ENCODE data around the gene DIP2C.

The DIP2C gene

DNA sequence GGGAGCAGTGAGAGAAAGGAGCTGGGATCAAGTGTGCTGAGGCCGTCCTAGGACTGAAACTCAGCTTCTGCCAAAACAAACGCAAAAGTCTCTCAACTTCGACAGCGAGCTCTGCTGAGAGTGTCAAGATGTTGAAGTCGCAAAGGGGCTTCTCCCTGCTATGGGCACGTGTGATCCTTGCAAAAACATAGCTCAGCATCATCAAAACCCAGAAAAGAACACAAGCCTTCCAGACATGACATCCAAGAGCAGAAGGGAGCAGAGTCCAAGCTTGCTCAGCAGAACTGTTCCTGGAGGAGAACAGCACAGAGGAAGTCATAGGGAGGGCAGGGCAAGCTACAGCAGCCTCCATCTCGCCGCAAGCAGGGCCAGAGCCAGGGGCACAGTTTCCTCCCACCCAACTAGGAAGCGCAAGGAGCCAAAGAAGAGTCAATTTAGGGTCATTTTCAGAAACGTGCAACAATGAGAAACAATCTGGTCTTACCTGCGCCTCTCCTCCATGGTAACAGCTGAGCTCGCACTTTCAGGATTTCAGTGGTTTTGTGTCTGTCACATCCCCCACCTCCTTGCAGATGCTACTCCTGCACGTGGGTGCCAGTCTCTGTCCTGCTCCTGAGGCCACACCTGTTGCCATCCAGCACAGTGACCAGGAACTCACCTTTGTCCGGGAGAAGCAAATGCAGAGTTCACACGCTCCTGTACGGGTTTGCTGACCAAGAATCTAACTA, 113.9 kb downstream of the DIP2C start:
- DNase-seq (ENCODE audit: low read depth in 2 of 2): no peak

DNA sequence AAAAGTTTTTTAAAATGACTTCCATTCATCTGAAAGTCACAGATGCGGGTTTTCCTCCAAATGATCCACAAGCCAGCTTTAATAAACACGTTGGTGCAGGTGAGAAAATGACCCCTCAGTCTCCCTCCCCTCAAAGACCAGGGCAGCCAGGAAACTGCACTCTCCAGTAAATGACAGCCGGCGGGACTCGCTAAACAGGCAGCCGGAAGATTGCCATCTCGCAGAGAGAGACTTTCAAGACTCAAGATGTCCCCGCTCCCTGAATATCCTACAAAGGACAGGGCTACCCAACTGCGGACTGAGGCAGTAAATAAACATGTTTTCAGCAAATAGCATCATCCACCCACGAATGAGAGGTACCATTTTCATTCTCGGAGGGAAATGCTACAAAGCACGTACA, 116.8 kb downstream of the DIP2C start:
- no peak for DNase-seq (ENCODE audit: low read depth in 2 of 2)

DNA sequence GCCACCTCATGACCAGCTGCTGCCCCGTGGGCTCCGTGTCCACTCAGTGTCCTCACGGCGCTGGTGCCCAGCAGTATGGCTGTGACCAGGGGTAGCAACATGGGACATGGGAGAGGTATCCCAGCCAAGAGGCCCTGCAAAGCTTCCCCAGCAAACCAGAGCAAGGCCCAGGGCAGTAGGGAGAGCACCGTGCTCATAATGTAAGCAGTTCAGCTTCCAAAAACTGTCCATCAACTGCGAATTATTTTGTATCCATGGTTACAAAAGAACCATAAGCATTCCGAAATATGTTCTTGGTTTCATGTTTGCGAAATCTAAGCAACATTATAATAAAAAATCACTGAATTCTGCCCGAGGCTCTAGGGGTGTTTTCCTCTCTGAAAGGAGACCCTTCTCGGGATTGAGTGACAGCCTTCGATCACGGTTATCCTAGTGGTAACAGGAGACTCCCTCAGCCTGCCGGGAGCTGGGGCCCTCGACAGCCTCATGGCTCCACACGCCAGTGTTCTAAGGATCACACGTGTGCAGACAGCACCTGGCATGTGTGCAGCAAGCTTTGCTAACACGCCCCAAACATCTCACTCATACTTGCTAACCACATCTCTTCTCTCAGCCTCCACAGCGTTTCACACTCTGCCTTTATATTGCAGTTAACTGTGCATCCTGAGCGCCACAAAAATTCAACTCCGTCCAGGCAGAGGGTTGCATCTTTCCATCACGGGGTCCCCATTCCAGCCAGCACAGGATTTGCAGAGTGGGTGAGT, 117.6 kb downstream of the DIP2C start:
- no peak for DNase-seq (ENCODE audit: low read depth in 2 of 2)

DNA sequence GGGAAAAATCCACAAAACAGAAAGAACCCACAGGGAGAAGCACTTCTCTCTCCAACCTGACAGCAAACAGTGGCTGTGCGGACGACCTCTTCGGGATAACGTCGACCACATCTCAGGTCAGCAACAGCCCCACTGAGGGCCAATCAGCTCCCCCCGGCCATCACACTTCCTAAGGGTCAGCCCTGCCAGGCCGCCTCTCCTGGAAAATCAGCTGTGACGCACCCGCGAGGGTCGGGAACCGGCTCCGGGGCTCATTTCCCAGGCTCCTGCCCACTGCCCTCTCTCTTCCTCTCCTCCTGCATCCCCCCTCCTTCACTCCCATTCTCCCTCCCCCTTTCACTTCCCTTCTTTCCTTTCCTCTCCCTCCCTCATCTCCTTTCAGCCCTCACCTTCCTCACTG, 118.3 kb downstream of the DIP2C start:
- no peak for DNase-seq (ENCODE audit: low read depth in 2 of 2)

DNA sequence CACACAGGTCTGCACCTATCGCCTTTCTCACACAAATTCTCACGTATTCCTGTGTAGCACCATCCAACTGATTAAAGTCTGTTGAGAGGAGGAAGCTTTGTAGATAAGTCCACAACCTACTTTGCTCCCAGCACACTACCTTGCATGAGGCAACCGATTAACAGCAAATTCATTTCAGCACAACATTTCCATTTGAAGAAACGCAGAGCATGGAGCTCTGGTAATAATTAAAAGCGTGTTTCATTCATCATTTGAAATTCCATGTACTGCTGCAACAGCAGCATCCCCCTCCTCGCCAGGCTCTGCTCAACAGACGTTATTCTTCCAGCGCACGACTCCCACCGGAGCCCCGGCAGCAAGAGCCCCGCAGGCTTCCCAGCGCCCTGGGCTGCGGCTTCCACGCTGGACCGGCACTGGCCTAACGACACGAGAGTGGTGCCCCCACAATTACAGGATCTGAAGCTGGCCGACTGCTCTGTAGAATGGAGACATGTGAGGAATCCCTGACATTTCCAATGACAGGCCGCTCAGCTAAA, 118.8 kb downstream of the DIP2C start:
- no peak for DNase-seq (ENCODE audit: low read depth in 2 of 2)

DNA sequence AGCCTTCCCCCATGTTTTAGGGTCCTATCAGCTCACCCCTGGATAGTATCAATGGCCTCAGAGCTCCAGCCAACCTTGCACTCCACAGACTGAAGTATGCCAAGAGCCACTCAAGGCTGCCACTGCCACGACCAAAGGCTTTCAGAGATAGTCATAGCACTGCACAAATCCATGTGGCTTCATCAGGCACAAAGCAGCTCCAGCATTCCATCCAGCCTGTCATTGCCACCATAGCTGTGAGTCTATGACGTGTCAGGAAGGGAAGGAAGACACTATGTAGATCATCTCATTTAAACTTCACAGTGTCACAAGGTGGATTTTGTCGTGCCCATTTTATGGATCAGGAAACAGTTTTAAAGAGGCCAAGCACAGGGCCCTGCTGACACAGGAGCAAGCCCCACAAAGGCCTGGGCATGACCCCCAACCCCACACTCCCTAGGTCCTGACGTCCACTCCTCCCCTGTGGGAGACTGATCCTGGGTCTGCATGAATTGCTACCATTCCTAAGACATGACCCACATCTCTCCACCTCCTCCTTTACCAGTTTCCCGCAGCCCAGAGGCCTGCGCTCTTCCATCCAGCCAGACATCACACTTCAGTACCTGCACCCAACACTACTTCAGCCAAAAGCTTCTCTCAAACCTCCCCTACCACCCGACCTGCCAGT, 119.4 kb downstream of the DIP2C start:
- DNase-seq (ENCODE audit: low read depth in 2 of 2): no peak

DNA sequence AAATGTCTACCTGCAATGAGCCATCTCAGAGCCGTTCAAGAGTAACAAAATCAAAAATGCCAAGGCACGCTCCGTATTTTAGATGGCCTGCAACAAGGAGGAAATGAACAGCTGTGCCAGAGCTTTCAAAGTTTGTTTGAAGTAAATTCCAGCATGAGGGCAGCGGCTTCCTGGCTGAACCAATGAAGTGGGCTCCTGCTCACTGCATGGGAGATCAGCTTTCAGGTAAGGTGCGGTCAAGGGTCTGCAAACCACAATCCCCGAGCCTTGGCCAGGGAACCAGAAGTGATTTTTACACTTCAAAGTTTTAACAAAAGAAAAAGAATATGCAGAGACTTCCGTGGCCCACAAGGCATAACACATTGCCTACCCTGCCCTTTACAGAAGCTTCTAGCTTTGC, 120.6 kb downstream of the DIP2C start:
- DNase-seq (ENCODE audit: low read depth in 2 of 2): no peak

DNA sequence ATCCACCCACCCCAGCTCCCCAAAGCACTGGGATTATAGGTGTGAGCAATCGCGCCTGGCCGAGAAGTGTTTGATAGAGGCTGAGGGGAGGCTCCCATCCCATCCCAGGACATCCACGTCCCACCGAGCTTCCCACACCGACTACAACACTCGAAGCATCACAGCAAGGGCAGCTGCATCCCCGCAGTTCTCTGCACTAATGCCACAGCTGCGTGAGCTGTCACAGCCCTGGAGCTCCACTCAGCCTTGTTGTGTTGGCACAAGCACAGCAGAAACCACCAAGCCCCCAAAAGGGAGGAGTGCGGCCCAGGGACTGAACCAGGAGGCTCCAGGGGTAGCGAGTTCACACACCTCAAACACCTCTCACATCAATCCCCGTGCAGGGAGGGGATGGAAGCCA, 121.6 kb downstream of the DIP2C start:
- DNase-seq (ENCODE audit: low read depth in 2 of 2): no peak

DNA sequence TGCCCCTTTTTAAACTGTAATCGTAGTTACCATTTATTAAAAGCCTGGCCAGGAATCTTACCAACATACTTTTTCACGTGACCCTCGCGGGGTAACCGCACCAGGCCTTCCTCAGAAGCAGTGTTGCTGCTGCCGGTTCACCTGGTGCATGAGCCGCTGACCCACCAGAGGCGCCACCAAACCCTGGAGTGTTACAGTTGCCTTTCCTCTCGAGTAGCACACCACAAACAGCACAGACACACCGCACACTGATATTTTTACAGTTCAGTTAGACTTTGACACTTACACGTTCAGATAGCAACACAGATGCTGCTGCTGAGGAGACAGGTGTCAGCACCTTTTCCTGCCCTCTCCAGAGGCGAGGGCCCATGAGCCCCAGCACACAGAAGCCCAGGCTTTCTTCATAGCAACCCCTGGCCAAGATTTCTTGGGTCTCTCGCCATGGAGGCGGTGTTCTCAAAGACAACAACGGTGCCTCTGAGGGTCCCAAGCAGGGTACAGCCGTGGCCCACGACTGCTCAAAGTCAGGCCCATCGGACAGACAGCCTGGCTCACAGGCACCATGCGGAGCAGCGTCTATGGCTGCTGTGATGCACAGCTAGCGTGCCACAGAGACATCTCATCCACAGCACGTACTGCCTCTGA, 123.1 kb downstream of the DIP2C start:
- DNase-seq (ENCODE audit: low read depth in 2 of 2): no peak

DNA sequence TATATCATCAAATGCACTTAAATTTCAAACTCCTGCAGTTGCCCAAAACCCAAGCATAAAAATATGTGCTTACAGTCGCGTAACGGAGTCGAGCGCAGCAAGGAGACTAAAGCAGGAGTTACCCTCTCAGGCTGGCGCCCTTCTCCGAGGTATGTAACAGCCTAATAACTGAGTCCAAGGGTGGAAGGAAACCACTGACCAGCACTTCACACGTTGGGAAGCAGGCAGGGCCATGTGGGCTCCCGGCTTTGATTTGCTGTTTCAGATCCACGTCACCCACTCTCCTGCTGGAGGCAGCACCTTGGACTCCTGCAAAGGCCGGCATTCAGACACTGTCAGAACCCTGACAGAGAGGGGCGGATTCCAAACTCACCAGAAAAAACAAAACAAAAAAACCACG, 123.8 kb downstream of the DIP2C start:
- no peak for DNase-seq (ENCODE audit: low read depth in 2 of 2)

DNA sequence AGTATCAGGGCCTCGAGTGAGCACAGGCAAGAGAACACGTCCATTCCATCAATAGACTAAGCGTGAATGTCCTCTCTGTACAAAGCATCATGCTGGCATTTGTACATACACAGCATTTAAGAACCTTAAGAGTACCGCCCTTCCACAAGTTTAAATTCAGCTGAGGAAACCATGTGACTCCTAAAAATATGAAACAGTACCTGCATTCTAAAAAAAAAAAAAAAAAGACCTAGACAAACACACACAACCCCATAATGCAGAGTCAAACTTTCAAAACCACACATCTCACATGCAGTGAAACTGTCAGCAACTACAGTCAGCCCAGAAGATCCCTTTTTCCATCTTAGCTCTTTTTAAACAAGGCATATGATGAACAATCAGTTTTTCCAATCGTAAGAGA, 124.3 kb downstream of the DIP2C start:
- no peak for DNase-seq (ENCODE audit: low read depth in 2 of 2)

DNA sequence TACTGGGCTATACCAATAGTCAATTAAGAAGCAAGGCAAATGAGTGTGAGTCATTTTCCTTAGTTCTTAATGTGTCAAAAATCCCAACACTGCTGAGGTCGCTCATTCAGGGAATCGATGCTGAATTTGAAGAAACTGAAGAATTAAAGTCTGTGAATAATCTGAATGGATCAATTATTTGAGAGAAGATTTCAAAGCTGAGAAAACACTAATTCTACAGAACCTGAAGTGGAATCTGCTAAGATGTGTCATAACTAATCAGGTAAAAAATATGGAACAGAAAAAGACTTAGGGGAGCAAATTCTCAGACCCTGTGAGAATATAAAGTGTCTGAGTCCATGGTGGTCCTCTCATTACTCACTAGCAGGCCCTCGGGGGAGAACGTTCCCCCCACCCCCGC, 125.6 kb downstream of the DIP2C start:
- no peak for DNase-seq (ENCODE audit: low read depth in 2 of 2)

DNA sequence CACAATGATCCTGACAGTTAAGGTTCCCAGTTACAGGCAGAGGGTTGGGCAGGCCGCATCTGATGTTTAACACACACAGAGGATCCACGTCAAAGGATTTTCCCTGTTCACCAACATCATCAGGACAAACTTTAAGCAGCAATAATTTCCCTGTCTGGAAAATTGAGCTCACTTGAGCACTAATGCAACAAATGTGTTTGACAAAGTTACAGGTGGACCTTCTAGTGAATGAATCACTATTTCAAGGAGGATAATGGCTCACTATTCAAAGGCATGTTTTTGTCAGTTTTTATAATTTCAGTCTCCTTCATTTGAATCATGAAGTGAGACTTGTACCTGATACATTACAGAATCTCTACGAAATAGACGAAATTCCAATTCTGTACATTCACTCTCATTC, 127.3 kb downstream of the DIP2C start:
- DNase-seq (ENCODE audit: low read depth in 2 of 2): no peak

DNA sequence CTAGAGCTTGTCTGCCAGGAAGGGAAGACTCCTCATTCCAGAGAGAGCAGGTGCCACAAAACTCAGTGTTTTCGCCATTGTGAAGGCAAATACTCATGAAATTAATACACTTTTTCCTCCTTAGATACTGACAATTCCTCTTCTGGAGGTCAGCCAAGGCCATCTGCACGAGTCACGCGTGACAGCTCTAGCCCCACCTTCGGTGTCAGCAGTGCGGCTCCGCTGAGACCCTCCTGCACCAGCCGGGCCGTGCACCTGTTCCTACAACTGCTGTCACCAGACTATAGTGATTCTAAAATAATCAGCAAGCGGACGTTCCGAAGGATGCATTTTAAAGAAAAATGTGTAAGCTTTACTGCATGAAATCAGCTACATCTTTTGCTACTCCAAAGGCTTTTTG, 127.7 kb downstream of the DIP2C start:
- no peak for DNase-seq (ENCODE audit: low read depth in 2 of 2)

DNA sequence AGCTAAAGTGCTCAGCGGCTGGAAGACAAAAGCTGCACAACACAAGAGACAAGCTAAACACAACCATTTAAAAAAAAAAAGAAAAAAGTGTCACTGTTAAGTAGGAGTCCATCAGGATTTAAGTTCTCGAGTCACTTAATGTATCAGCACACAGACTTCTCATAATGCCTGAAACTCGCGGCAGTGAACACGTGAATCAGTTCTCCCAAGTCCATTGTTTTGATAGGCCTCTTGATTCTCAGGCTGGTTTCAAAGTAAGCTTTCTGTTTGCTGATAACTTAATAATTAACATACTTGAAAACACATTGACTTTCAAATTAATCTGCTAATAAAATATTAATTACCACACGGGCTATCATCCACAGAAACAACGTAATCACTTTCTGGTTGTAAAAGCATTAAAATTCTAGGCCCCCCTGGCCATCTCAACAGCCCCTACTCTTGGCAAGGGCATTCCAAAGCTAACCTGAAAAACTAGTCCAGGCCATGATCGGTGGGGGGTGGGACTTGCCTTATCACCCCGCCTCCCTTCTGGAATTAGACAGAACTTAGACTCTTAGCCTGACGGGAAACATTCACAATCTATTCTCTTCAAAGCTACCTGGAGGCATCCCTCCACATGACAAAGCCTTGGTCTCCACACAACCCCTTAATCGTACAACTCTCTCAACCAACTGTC, 129.0 kb downstream of the DIP2C start:
- DNase-seq (ENCODE audit: low read depth in 2 of 2): no peak

DNA sequence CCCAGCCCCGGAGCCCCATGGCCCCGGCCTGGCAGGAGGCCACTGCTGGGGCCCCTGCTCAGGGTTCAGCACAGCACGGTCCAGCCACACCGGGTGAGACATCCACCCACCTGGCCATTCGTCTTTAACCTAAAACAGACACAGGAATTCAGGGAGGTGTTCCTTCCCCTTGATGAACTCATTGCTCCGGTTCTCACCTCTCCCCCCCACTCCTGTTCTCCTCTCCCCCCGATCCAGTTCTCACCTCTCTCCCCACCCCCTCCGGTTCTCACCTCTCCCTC, 129.8 kb downstream of the DIP2C start:
- no peak for DNase-seq (ENCODE audit: low read depth in 2 of 2)

DNA sequence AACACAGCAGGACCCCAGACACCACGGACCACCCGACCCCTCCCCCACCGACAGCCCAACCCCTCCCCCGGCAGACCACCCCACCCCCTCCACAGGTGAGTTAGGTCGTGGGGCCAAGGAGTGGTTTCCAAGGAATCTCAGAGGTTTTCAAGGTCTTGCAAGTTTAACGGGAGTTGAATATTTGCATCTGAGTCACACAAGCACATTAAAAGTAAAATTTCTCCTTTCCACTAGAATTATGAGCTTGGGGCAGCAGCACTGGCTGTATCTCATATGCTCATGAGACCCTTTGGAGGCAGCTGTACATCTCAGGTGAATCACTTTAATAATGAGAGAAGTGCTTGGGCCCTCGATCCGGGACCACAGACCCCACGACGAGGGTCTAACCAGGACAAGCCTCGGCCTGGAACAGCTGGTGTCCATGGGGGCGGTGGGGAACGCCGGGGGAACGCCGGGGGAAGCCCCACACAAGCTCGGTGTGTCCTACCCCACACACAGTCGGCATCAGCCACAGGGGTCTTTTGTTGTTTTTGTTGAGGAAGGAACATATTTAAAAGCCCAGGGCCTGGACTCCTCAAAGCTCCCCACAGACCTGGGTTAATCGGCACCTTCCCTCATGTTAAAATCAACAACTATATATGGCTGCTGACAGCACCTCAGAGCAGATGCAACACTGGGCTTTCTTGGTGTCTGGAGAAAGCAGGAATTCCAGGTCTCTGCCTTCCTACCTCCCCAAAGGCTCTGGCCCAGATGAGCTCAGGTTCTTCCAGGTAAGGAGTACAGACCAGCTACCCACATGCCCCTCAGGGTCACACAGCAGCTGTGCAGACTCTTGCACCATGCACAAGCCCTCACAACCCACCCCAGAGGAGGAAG, 130.3 kb downstream of the DIP2C start:
- DNase-seq (ENCODE audit: low read depth in 2 of 2): no peak

DNA sequence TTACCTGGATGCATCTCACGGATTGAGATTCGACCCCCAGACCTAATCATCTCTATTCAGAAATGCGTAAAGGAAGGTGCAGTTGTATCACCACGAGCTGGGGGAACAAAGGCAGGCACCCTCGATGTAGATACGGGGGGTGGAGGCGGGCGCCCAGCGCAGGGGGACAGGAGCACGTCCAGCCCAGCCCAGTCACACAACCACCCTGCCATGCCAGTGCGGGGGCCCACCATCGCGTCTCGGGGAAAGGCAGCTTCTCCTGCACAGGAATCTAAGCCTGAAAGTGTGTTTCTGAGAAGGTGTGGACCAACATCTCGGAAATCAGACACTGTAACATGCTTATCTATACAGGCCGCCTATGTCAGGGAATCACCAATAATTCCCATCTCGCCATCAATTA, 131.1 kb downstream of the DIP2C start:
- DNase-seq (ENCODE audit: low read depth in 2 of 2): no peak

DNA sequence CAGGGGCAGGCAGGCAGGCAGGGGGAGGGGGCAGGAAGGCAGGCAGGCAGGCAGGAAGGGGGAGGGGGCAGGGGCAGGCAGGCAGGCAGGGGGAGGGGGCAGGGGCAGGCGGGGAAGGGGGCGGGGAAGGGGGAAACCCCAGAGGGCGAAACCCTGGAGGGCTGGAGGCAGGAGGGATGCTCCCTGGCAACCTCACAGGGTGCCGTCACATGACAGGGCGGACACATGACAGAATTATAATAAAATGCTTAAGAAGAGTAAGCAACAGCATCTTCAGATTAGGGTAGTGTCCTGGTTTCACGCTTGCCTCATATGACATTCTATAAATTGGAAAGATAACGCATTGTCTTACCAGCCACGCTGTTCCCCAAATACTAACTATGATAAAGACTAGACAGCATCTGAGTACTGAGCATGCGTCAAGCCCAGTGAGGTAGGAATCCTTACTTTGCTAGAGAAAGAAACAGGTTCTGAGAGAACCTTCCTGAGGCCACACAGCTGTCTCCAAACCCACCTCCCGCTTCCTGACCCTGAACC, 131.6 kb downstream of the DIP2C start:
- DNase-seq (ENCODE audit: low read depth in 2 of 2): no peak

DNA sequence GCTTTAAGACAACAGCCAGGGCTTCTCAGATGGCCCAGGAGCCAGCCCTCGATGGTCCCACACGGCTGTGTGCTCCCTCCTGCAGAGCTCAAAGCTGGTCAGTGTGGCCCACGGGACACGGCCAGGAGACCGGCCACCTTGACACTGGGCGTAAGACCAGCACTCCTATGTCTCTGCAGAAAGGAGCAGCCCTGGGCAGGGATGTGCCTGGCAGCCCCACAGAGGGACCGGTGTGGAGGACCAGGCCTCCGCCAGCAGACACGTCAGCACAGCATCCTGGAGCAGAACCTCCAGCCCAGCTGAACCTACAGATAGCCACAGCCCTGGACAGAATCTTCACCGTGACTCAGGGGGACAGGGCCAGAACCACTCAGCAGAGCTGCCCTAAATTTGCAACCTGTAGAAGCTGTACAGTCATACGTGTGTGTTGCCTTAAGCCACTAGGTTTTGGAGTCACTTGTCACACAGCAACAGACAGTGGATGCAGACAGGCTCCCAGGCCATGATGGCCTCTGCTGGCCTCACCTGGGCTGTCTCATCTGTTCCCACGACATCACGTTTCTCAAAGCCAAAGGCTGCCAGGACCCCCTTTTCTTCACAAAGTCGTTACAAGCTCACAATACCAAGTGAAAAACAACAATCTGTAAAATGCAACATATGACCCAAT, 132.4 kb downstream of the DIP2C start:
- no peak for DNase-seq (ENCODE audit: low read depth in 2 of 2)

Data from stimulated activated CD8-positive, alpha-beta memory T cell treated with anti-CD3 and anti-CD28 coated beads, Interleukin-2, amount 100 ng/mL, for 48 hours (primary cell).